T-helper 2 cell treated with Interferon-gamma antibody and Interleukin-4, amounts not matched to agents 100 ng/mL and 5 ng/mL, for 36 hours (primary cell): ENCODE data around the gene UBE2Q1. TPM values are rescaled to one million over a fixed set of nuclear protein-coding genes. Genes with fewer than 3 reads are reported as not detected.

Experiments used
- intact Hi-C: fragments of 100-400 bp; cut with micrococcal nuclease; formaldehyde crosslinking; loops from one replicate; pipeline ENCODE4 v1.15.1; 2023
- total RNA-seq: library from RNA; stranded (reverse); gene quantifications from 2 replicates; pipeline ENCODE4 v1.2.3, GENCODE V29; 2022

The UBE2Q1 gene
- total RNA-seq, 1 donor from 2014 or later, result 112 TPM

DNA sequence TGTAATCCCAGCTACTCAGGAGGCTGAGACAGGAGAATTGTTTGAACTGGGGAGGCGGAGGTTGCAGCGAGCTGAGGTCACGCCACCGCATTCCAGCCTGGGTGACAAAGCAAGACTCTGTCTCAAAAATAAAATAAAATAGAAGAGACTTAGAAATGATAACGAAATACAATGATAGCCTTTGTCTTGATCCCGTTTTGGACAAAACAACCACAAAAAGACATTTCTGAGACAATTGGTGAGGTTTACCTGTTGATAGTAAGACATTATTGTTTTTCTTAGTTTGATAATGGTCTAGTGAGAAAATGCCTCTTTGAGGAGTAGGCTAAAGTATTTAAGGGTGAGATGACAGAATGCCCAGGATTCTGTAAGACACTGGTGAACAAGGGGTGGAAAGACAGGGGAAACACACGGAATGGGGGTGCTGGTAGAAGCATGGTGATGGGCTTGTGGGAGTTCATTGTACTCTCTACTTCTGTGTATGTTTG lies 44.4 kb downstream of the UBE2Q1 start:
- intact Hi-C loops, result no loop called here

DNA sequence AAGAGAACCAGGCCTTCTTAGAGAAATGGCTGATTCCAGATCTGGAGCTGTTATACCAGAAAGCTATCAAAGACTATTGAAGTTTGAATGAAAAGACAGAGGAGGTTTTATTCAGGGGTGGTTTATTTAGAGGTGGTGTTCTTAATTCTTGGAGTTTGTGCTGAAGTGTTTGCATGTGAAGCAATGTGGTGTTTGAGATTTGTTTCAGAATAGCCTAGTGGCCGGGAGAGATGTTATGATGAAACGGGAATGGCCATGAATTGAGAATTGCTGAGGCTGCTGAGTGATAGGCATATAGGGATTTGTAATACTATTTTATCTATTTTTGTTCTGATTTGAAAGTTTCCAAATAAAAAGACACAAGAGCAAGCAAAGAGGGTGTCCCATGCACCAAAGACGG lies 45.7 kb downstream of the UBE2Q1 start:
- intact Hi-C loops, result no loop called here

DNA sequence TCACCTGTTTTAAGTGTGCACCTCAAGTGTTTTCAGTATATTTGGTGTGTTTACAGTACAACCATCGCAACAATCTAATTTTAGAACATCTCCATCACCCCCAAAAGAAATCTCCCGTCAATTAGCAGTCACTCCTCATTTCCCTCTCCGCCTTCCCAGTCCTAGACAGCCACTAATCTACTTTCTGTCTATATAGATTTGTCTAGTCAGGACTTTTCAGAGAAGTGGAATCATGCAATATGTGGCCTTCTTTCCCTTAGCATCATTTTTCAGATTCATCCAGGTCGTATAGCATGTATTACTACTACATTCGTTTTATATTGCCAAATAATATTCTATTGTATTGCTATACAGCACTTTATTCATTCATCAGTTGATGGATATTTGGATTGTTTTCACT lies 54.6 kb downstream of the UBE2Q1 start:
- intact Hi-C loops, result no loop called here

DNA sequence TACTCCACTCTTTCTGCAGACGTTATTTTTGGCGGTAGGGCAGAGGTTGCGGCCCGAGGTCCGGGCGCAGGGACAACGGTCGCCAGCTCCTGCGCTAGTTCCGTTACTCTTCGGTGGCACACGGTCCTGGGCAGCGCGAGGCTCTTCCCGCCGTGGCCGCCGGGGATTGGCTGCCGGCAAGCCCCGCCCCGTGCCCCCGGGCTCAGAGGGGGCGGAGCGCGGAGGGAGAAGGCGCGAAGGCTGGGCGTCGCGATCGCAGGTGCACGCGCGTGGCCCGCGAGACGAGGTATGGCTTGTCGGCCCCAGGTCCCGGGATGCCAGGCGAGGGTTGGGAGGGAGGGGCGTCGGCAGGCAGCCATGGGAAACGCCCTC lies 55.7 kb downstream of the UBE2Q1 start:
- intact Hi-C loops, result no loop called here

DNA sequence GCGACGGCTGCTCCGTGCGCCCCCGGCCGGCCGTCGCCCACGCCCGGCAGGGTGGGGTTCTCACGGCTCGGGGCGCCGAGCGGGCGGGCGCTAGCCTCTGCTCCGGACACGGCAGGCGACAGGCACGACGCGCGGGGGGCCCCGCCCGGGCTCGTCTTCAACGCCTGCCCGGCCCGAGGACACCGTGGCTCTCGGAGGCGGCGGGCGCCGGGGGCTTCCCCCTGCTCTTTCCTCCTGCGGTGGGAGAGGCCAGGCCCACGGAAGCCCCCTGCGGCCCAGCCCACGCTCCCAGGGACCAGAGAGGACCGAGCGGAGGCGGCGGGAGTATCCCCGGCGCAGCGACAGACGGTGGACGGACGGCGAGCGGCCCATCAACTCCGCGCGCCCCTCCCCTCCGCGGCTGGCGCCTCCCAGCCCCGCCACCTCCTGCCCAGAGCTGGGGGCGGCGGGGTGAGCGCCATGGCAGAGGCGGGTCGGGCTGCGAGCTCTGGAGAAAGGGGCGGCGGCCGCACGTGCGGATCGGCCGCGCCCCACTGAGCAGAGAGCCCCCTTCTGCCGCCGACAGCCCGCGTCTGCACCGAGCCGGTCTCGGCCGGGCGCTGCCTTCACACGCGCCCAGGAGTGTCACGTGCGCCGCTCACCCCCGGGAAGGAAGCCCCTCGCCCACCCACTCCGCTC lies 56.3 kb downstream of the UBE2Q1 start, which contains the start of the genes SHE and TDRD10:
SHE (minus strand) TSS at position 347 of the 678 bp plus-strand sequence. CDS start 386 bp downstream, outside the sequence.
TDRD10 (plus strand) TSS at position 154 of the 678 bp plus-strand sequence. CDS start 4,685 bp downstream, outside the sequence.
- intact Hi-C loops, result no loop called here

DNA sequence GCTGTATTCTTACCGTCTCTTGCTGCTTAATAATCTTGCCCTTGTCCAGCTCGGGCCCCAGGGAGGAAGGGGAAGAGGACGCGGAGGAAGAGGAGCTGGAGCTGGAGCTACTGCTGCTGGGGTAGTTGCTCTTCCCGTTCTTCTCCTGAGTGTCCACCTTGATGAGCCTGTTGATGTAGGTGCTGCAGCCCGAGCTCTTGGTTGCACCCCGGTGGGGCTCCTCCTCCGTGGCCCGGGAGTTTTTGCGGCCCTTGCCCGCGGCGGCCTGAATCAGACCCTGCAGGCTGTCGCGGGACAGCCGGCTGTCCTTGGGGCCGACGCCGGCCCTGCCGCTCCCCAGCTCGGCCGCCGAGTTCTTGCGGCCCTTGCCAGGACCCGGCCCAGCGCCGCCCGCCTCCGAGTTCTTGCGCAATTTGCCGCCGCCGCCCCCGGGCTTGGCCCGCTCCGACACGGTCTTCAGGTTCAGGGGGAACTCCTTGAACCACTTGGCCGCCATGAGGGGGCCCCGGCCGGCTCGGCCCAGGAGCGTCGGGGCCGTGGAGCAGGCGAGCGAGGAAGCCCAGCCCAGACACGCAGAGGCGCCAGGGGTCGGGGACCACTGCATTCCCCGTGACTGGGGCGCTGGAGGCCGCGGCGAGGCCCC lies 56.9 kb downstream of the UBE2Q1 start:
- intact Hi-C loops, result no loop called here

DNA sequence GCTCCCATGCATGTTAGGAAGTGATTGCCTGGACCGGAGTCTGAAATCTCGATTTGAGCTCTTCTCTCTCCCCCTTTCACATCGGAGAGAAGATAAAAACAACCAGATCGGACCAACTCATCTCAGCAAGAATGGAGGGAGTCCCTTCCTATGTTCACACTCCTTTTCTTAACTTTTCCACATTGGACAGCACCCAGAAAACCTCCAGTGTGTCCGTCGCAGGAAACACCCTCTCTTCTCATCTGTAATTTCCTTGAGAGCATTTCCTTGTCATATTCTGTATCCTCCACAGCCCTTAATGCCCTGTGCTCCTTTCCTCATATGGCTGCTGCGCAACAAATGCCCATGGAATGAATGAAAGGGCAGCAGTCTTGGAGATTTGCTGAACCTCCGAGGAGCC lies 57.9 kb downstream of the UBE2Q1 start:
- intact Hi-C loops, result no loop called here

DNA sequence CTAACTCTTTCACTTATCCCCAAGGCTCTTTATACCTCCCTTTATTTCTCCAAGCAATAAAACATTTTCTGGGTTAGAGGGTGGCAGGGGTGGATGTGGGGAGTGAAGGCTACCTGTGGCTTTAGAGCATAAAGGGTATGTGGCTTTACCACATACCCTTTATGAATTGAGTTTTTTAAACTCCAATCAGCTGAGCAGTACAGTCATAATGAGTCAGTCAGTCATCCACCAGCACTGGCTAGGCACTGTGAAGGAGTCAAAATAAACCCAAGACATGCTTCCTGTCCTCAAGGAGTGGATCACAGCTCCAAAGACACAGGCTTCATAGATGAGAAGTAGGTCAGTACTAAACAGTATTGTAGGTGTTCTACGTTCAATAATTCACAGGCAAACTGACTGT lies 59.0 kb downstream of the UBE2Q1 start:
- intact Hi-C loops, result no loop called here

Other genes with a start within 250 kb of the UBE2Q1 start
- gene AQP10, start 237.6 kb downstream of the UBE2Q1 start, total RNA-seq, result not detected in 2 replicates
- gene ATP8B2, start 233.1 kb downstream of the UBE2Q1 start, total RNA-seq, result 123 and 125 TPM in 2 replicates
- 5.3 and 5.9 TPM in 2 replicates for gene IL6R, start 153.3 kb downstream of the UBE2Q1 start, total RNA-seq
- not detected in 2 replicates for gene TDRD10, start 56.4 kb downstream of the UBE2Q1 start, total RNA-seq
- not detected in 2 replicates for gene SHE, start 56.2 kb downstream of the UBE2Q1 start, total RNA-seq
- not detected in 2 replicates for gene CHRNB2, start 9.1 kb upstream of the UBE2Q1 start, total RNA-seq
- 282 and 295 TPM in 2 replicates for gene ADAR, start 49.5 kb upstream of the UBE2Q1 start, total RNA-seq